ENCODE data around the gene ZNF23. TPM values are rescaled to one million over a fixed set of nuclear protein-coding genes. Genes with fewer than 3 reads are reported as not detected.

ZNF23 gene
- total and polyA plus RNA-seq, 3 donors from 2014 or later, result 10.9 to 16.3 (median 14.5) TPM

- H3K27ac ChIP-seq, result no peak overlapping the region
- WGBS, 2 donors, result 70 to 83% methylated on average over 4 of the region's 4 CpGs
Observed at GRCh38 chr16:71404364-71404763, 57.7 kb downstream of the ZNF23 start.

DNA sequence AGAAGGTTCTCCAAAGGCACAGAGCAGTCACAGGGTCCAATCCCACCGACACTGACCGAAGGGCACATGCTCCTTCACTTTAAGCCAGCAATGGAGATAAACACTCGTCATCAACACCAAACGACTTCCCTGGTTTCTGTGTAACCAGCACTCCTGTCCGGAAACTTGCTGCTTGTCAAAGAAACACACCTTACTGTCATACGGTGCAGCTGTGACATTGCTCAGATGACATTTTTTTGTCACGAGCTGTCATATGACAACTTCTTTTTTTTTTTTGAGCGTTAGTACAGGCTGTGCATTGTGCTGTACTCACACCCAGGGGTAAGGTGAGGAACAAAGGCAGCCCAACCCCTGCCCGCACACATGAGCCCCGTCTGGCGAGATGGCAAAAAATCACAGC is 59.4 kb downstream of the ZNF23 start:
- no peak overlapping the region for H3K27ac ChIP-seq
- H3K9me3 ChIP-seq, result no peaks in the 10 kb centered on the region
- H3K4me1 ChIP-seq, result no peaks in the 10 kb centered on the region
- TF ChIP-seq CTCF (IDR thresholded peaks at IDR 0.05), result no peak
- TF ChIP-seq POLR2A (IDR thresholded peaks at IDR 0.05), result no peak
- WGBS, 2 donors, result 81 to 84% methylated on average over 11 of the region's 11 CpGs
- intact Hi-C loops (cut with DNase I; ENCODE audit: low total_unique reads), result no loop called here
- H3K4me3 ChIP-seq, result no peak overlapping the region
- DNase-seq, result no peak
- H3K27me3 ChIP-seq, result no peaks in the 10 kb centered on the region
- no peaks in the 10 kb centered on the region for H3K36me3 ChIP-seq (ENCODE audit: low read depth, missing control alignments)

More at GRCh38 chr16:71404364-71404763, 57.7 kb downstream of the ZNF23 start:
- no peaks in the 10 kb centered on the region for H3K9me3 ChIP-seq
- H3K4me3 ChIP-seq, result no peak overlapping the region
- H3K4me1 ChIP-seq, result peaks cover 5% of the 10 kb centered on the region
- TF ChIP-seq CTCF (IDR thresholded peaks at IDR 0.05), result no peak
- TF ChIP-seq POLR2A (IDR thresholded peaks at IDR 0.05), result no peak
- intact Hi-C loops (cut with DNase I; ENCODE audit: low total_unique reads), result no loop called here
- DNase-seq, result no peak
- H3K36me3 ChIP-seq (ENCODE audit: low read depth, missing control alignments), result no peaks in the 10 kb centered on the region
- H3K27me3 ChIP-seq, result no peaks in the 10 kb centered on the region

DNA sequence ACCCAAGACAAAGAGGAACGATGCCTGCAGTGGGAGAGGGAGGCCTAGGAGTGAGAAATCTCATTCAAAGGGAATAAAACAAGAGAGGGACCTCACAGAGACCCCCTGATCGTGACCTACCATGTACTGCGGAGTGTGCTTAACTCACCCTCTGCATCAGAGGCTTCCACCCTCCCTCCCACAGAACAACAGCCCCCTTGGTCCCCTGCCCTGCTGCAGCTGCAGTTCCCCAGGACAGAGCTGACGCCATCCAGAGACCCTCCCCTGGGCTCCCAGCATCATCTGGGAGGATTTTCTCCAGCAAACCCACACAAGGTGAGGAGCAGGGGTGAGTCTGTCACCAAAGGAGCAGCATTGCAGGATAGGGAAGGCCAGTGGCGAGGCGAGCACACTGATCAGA is 60.0 kb downstream of the ZNF23 start:
- no peaks in the 10 kb centered on the region for H3K4me1 ChIP-seq
- TF ChIP-seq POLR2A (IDR thresholded peaks at IDR 0.05) (no peak), CTCF (IDR thresholded peaks at IDR 0.05) (no peak)
- no peak for DNase-seq
- intact Hi-C loops (cut with DNase I; ENCODE audit: low total_unique reads), result no loop called here
- H3K27ac ChIP-seq, result no peak overlapping the region
- 57 to 77% methylated on average over 6 of the region's 6 CpGs for WGBS, 2 donors
- H3K9me3 ChIP-seq, result no peaks in the 10 kb centered on the region
- H3K36me3 ChIP-seq (ENCODE audit: low read depth, missing control alignments), result no peaks in the 10 kb centered on the region
- H3K27me3 ChIP-seq, result no peaks in the 10 kb centered on the region
- H3K4me3 ChIP-seq, result no peak overlapping the region

DNA sequence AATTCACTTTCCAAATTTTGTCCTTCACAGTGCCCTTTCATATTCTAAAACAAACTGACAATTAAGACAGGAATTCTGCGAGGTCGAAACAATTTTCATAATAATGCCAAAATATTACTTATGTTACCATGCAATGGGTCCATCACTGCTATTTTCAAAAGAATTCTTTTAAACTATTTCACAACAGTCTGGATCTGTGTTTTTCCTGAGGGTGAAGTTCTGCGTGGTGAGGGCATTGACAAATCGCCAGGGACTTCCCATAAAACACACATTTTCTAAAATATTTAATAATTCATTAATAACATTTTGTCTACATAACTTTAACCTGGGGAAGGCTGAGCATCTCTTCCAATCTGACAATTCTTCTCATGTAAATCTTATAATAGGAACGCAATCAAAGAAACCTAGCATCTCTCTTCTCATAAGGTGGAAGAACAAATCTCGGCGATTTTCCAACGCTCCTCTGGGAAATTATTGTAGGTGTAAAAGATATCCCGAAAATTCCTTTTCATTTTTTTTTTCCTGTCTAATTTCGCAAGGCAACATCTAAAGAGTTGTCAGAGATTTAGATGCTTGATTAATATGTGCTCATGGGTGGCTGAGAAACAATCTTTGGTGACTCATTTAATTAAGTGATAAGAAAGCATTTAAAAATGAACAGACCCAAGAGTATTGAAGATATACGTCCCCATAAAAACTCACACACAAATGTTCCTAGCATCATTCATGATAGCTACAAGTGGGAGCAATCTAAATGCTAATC is 62.1 kb downstream of the ZNF23 start:
- H3K27me3 ChIP-seq, result no peaks in the 10 kb centered on the region
- no peaks in the 10 kb centered on the region for H3K9me3 ChIP-seq
- no peak overlapping the region for H3K4me3 ChIP-seq
- no peak for DNase-seq
- H3K36me3 ChIP-seq (ENCODE audit: low read depth, missing control alignments), result no peaks in the 10 kb centered on the region
- no peak overlapping the region for H3K27ac ChIP-seq
- WGBS, 2 donors, result 86 to 90% methylated on average over 11 of the region's 11 CpGs
- no peaks in the 10 kb centered on the region for H3K4me1 ChIP-seq
- intact Hi-C loops (cut with DNase I; ENCODE audit: low total_unique reads), result no loop called here
- no peak for TF ChIP-seq CTCF (IDR thresholded peaks at IDR 0.05)

Other genes with a start within 250 kb of the ZNF23 start
- 10 to 100 TPM; 29.6 to 54.7 TPM for gene HYDIN, start 231.5 kb downstream of the ZNF23 start, total RNA-seq
- gene HYDIN, start 231.5 kb downstream of the ZNF23 start, polyA plus RNA-seq (ENCODE audit: insufficient read depth, low read depth, low replicate concordance), result 30.3 TPM
- gene CMTR2, start 172.8 kb downstream of the ZNF23 start, total RNA-seq, result 10 to 100 TPM; 25.8 to 36.8 TPM
- 22.2 TPM for gene CMTR2, start 172.8 kb downstream of the ZNF23 start, polyA plus RNA-seq (ENCODE audit: insufficient read depth, low read depth, low replicate concordance)
- 1 to 10 TPM; 3.6 to 5.1 TPM for gene CALB2, start 103.5 kb downstream of the ZNF23 start, total RNA-seq
- 53.2 TPM for gene CALB2, start 103.5 kb downstream of the ZNF23 start, polyA plus RNA-seq (ENCODE audit: insufficient read depth, low read depth, low replicate concordance)
- gene TLE7, start 20.2 kb downstream of the ZNF23 start, total RNA-seq, result 1 to 10 TPM; 2.4 to 3.0 TPM
- 1.7 TPM for gene TLE7, start 20.2 kb downstream of the ZNF23 start, polyA plus RNA-seq (ENCODE audit: insufficient read depth, low read depth, low replicate concordance)
- gene ZNF19, start 27.1 kb upstream of the ZNF23 start, total RNA-seq, result 10 to 100 TPM; 28.4 to 44.6 TPM
- gene ZNF19, start 27.1 kb upstream of the ZNF23 start, polyA plus RNA-seq (ENCODE audit: insufficient read depth, low read depth, low replicate concordance), result 31.8 TPM
- gene CHST4, start 64.2 kb upstream of the ZNF23 start, total RNA-seq, result under 1 TPM in 1 of 2 donors, not detected in 1; 0.56 TPM
- gene CHST4, start 64.2 kb upstream of the ZNF23 start, polyA plus RNA-seq (ENCODE audit: insufficient read depth, low read depth, low replicate concordance), result 0.32 TPM
- gene TAT, start 114.8 kb upstream of the ZNF23 start, total RNA-seq, result 1 to 10 TPM; 1.5 to 2.9 TPM
- 1.6 TPM for gene TAT, start 114.8 kb upstream of the ZNF23 start, polyA plus RNA-seq (ENCODE audit: insufficient read depth, low read depth, low replicate concordance)
- 1 to 10 TPM; 1.3 to 1.6 TPM for gene MARVELD3, start 163.9 kb upstream of the ZNF23 start, total RNA-seq
- gene MARVELD3, start 163.9 kb upstream of the ZNF23 start, polyA plus RNA-seq (ENCODE audit: insufficient read depth, low read depth, low replicate concordance), result 1.4 TPM

Data from testis (tissue), 3 donors.